GM18870 (cell line): ENCODE measurements around the gene LCNL1.

Source experiments
- ATAC-seq: cut with Tn5 transposase; IDR thresholded peaks from one replicate; pipeline ENCODE4 v1.9.1; 2021; ENCODE audit warnings: moderate library complexity; ENCODE audit not compliant: unreplicated experiment

Gene LCNL1

GRCh38 chr9:136946228-136947027 lies 36.4 kb upstream of the LCNL1 start:
- no peak for ATAC-seq

- ATAC-seq = no peak
Measured at GRCh38 chr9:136947028-136947891, 35.5 kb upstream of the LCNL1 start.

- ATAC-seq = no peak
Measured at GRCh38 chr9:136947955-136948510, 34.8 kb upstream of the LCNL1 start.

- ATAC-seq = no peak
Measured at GRCh38 chr9:136949239-136949816, 33.5 kb upstream of the LCNL1 start.

GRCh38 chr9:136949817-136950655 lies 32.8 kb upstream of the LCNL1 start:
- ATAC-seq = peak; percentile 61

- no peak for ATAC-seq
Measured at GRCh38 chr9:136950656-136951276, 32.0 kb upstream of the LCNL1 start.

GRCh38 chr9:136951541-136952320 lies 31.1 kb upstream of the LCNL1 start, which contains the start of gene LCN12:
TSS of gene LCN12 (plus strand) at chr9:136952273. CDS start at chr9:136952328, 55 bp downstream.
- no peak for ATAC-seq

- no peak for ATAC-seq
Measured at GRCh38 chr9:136952321-136952850, 30.4 kb upstream of the LCNL1 start.

- ATAC-seq = no peak
Measured at GRCh38 chr9:136952876-136953770, 29.7 kb upstream of the LCNL1 start.

GRCh38 chr9:136953771-136954269 lies 29.0 kb upstream of the LCNL1 start:
- ATAC-seq = no peak

- ATAC-seq = no peak
Measured at GRCh38 chr9:136954270-136955083, 28.3 kb upstream of the LCNL1 start.

- no peak for ATAC-seq
Measured at GRCh38 chr9:136955202-136955942, 27.4 kb upstream of the LCNL1 start.

- ATAC-seq = no peak
Measured at GRCh38 chr9:136955943-136956335, 26.9 kb upstream of the LCNL1 start.

GRCh38 chr9:136956604-136957003 lies 26.2 kb upstream of the LCNL1 start:
- no peak for ATAC-seq

GRCh38 chr9:136957461-136957860 lies 25.3 kb upstream of the LCNL1 start:
- no peak for ATAC-seq

- ATAC-seq = no peak
Measured at GRCh38 chr9:136957901-136958300, 24.9 kb upstream of the LCNL1 start.
